HG03045 (cell line): ENCODE data around the gene ASAH2B.

Source experiments
- ATAC-seq: cut with Tn5 transposase; IDR thresholded peaks from one replicate; pipeline ENCODE4 v1.9.1; 2021; ENCODE audit warnings: mild to moderate bottlenecking, moderate library complexity; ENCODE audit not compliant: unreplicated experiment

ASAH2B gene

DNA sequence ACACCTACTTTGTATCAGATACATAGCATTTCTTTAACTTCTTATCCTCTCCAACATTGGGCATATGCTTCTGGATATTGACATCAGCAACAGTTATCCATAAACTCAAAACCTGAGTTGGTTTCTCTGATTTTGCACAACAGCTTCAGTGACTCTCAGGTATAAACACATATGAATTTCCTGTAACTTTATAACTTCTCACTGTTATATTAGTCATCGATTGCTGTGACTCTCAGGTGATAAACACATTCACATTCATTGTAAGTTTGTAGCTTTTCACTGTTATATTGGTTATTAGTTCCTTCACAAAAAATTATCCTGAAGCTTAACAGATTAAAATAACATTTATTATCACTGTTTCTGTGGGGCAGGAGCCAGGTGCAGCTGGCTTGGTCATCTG, 57.0 kb downstream of the ASAH2B start:
- no peak for ATAC-seq

DNA sequence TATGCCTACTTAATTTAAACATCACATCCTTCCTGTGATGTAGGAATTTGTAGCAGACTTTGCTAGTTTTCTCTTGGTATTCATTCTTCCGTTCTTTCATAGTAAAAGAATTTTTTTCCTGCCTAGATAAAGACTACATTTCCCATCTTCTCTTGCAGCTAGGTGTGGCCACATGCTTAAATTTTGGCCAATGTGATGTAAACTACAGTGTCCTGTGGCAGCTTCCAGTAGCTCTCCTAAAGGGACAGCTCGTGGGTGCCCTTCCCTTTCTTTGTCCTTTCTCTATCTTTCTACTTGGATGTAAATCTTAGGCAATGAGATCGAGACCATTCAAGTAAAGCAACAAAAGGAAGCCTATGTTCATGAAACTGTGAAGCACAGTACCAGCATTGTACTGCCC, 58.6 kb downstream of the ASAH2B start:
- no peak for ATAC-seq

DNA sequence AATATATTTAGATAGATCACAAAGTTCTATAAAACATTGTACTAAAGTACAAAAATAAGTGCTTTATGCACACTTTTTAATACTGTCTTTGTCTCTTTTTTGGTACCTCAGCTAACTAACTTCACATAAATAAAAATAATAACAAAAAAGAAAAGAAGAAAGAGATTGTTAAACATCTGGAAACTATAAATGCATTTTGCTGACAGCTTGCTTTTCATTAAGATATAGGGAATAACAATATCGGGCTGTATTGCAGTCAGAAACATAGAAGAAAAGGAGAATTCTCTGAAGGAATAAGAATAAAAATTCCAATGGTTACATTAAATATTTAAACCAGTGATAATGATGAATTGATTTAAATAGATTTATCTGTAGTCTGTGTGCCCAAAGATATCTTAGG, 59.9 kb downstream of the ASAH2B start:
- ATAC-seq = no peak

DNA sequence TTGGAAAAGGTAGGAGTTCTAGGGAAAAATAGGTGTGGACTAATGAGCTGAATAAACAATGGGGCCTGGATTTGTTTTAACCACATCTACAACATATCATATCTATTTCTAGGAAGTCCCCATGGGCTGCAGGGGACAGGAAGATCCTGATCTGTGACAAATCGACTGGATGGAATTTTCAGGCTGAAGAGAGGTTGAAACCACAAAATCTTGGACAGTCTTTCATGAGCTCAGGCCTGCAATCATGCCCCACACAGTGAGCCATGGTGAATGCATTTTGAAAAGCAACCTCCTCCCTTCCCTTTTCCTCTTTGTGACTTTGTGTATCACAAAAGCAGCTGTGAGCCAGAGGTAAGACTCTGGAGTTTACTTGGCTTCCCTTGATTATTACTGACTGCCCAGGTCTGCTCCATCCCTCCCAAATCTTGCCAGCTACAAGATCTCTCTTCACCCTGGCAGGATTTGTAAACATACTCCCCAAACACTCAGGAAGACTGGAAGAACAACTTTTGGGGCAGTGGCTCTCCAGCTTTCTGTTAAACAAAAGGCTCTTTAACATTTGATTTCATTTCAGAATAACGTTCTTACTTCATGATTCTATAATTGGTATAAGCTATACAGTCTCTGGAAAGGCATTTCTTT, 66.4 kb downstream of the ASAH2B start:
- no peak for ATAC-seq

DNA sequence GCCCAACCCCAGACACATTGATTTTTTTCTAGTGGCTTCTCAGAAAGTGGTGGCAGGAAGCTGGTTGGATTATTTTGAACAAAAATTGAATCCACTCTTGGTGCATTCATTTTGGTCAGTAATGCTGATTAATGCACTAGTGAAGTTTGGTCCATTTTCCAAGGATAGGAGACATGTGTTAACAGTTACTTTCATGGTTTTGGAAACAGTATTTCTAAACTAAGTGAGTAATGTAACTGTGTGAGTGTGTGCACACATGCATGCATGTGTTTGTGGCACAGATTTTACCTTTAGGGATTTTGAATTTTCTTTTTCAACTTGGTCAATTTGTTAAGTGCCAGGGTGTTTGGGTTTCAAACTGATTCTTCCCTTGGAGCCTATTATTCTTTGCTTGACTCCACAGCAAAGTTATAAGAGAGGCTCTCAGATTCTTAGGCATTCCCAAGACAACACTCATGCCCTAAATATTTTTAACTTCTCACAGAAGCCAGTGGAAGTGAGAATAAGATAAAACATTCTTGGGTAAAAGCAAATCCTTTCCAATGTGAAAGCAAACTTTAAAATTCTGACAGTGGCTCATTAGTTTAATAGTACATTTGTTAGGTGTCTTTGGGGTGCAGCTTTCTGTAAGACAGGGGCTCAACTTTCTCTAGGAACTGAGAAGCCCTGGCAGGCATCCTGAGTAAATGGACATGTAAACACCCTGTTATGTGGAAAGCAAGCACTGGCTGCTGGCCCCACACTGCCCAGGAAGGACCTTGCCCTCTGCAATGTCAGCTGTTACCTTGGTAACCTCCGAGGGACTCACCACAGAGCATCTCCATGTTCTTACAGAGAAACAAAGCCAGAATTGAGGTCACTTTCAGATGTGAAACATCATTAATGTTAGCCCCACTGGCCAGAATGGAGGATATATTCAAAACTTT, 68.4 kb downstream of the ASAH2B start:
- no peak for ATAC-seq
